Cardiac muscle cell (in vitro differentiated cells and primary cell): ENCODE measurements around the gene TGFBR3. TPM values are rescaled to one million over a fixed set of nuclear protein-coding genes. Genes with fewer than 3 reads are reported as not detected.

Experiments
- DNase-seq, 2 donors: peaks; one replicate each; pipeline versions ENCODE4 v3.0.0 to v3.0.0-alpha.2; 2010 to 2017; ENCODE audit warnings: low read depth in 1 of 2, low spot score in 1 of 2
- H3K27ac ChIP-seq: fragments of 200-600 bp; sonication (generic); 2 replicates; pipeline ENCODE4 v1.5.1; 2016
- H3K27me3 ChIP-seq: fragments of 200-600 bp; sonication (generic); 2 replicates; pipeline ENCODE4 v1.6.0; 2016; ENCODE audit warnings: control low read depth
- H3K36me3 ChIP-seq: fragments of 200-600 bp; sonication (generic); 2 replicates; pipeline ENCODE4 v1.5.1; 2016; ENCODE audit warnings: control low read depth
- H3K4me1 ChIP-seq: fragments of 200-600 bp; sonication (generic); 2 replicates; pipeline ENCODE4 v1.8.1; 2017; ENCODE audit warnings: low read depth, mild to moderate bottlenecking, mixed run types
- H3K4me3 ChIP-seq: fragments of 200-600 bp; sonication (generic); 2 replicates; pipeline ENCODE4 v1.5.1; 2016; ENCODE audit warnings: mild to moderate bottlenecking
- H3K9me3 ChIP-seq: fragments of 200-600 bp; sonication (generic); 2 replicates; pipeline ENCODE4 v1.5.1; 2017; ENCODE audit warnings: low read depth, mild to moderate bottlenecking, control low read depth
- polyA plus RNA-seq: library from polyadenylated mRNA; unstranded; fragments of >200 nt; fragmentation: Nextera tagmentation; extraction: Ambion mirVana; gene quantifications from 2 replicates; pipeline ENCODE4 v1.2.1, GENCODE V29; 2016
- total RNA-seq: library from RNA; depleted of rRNA; stranded (reverse); fragments of >200 nt; gene quantifications from 2 replicates; pipeline ENCODE4 v1.2.3, GENCODE V29; 2016
- TF ChIP-seq, protein P1 (sequence below): IDR thresholded peaks from 2 replicates; pipeline ENCODE4 v1.5.1; 2012; ENCODE audit warnings: low read depth, mild to moderate bottlenecking, low read length

The TGFBR3 gene
- total and polyA plus RNA-seq, 2 experiments from 2014 or later: 10.3 to 11.8 TPM

DNA sequence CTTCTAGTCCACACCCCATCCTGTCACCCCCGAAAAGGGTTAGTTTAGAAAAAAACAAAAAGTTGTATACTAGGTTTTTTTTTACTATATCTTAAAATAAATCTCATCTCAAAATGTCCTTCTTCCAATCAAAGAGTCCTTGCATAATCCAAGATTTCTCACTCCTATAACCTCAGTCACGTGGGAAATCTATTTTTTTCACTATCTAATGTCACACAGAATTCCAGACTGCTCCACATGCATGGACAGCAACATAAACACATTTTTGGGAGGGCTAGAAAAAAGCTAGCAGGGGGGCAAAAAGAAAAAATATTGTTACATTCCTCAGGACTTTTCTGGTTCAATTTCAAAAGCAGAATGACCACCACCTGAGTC is 39.3 kb downstream of the TGFBR3 start:
- Histone ChIP-seq H3K27me3 (no peaks in the 10 kb centered on the region), H3K4me3 (no peak overlapping the region), H3K27ac (no peak overlapping the region), H3K36me3 (no peaks in the 10 kb centered on the region), H3K9me3 (no peaks in the 10 kb centered on the region), H3K4me1 (peaks cover 28% of the 10 kb centered on the region)
- DNase-seq: no peak
- TF ChIP-seq, protein P1, sequence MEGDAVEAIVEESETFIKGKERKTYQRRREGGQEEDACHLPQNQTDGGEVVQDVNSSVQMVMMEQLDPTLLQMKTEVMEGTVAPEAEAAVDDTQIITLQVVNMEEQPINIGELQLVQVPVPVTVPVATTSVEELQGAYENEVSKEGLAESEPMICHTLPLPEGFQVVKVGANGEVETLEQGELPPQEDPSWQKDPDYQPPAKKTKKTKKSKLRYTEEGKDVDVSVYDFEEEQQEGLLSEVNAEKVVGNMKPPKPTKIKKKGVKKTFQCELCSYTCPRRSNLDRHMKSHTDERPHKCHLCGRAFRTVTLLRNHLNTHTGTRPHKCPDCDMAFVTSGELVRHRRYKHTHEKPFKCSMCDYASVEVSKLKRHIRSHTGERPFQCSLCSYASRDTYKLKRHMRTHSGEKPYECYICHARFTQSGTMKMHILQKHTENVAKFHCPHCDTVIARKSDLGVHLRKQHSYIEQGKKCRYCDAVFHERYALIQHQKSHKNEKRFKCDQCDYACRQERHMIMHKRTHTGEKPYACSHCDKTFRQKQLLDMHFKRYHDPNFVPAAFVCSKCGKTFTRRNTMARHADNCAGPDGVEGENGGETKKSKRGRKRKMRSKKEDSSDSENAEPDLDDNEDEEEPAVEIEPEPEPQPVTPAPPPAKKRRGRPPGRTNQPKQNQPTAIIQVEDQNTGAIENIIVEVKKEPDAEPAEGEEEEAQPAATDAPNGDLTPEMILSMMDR: no peak

DNA sequence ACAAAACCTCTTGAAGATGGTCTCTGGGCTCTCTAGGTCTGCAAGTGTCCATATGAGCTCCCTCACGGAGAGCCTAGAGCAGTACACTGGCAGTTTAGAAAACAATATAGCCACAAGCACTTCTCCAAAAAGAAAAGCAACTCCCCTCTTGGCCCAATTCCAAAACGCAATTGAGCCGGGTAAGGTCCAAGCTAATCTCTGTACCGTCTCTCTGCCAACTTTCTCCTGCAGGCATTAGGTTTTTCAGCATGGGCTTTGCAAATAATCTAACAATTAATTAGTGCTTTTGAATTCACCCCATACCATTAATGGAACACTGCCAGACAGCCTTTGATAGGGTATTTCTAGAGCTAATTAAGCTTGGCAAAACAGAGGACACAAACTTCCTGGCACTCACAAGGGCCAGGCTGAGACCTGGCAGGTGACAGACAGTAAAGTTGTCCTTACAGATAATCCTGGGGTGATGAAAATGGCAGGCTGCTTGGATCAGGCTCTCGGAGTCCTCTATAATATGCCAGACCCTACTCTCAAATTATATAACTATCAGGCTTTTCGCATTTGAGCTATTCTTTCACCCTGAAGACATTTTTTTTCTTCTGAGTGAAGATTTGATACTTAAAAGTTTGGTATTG is 39.8 kb downstream of the TGFBR3 start:
- TF ChIP-seq, protein P1: no peak
- peak overlapping the region; percentile 61 for H3K27ac ChIP-seq
- peak; percentile 83 to 86 for DNase-seq
- H3K4me3 ChIP-seq: no peak overlapping the region
- no peaks in the 10 kb centered on the region for H3K36me3 ChIP-seq
- no peaks in the 10 kb centered on the region for H3K9me3 ChIP-seq
- peaks cover 24% of the 10 kb centered on the region for H3K4me1 ChIP-seq
- no peaks in the 10 kb centered on the region for H3K27me3 ChIP-seq

DNA sequence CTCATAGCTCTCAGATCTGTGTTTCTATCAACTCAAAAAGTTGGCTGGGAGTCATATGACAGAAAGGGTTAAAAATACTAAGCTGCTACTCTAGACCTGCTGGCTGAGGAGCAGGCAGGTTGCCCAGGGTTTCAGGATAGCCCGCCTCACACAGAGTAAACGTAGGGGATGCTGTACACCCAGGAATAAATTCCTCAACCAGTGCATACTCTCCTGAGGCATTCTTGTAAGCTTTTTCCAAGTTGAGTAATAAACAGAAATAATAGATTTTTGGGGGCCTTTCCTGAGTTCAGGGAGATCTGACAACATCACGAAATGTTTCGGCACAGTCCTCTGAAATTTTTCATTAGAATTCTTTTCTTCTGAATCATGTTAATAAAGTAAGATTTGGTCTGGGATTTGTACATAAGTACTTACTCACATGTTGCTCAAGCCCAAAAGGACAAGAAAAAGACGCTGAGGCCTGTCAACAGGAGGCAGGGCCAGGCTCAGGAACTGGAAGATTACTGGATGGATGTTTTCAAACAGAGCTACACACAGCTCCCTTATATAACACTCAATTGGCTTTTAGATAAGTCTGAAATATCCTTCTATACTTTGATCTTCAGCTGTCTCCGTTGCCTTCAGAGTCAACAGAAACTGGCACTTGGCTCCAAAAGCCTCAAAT is 41.0 kb downstream of the TGFBR3 start:
- Histone ChIP-seq H3K4me1 (peaks cover 23% of the 10 kb centered on the region), H3K27ac (peak overlapping the region; percentile 61)

DNA sequence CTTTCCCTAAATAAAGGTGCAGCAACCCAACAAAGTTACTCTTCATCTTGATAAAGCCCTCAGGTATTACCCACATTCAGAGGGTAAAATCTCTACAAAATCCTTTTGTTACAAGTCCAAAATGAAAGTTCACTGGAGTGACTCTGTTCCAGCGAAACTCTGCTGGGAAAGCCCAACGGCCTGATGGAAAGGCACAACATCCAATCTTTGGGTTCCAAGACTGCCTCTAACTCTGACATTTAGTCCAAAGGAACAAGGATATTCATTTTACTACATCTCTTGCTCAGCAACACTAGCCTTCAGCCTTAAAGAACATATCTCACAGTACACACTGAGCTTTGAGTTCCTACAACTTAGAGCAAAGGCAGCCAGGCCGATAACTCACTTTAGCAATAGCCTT is 42.1 kb downstream of the TGFBR3 start:
- Histone ChIP-seq H3K27me3 (no peaks in the 10 kb centered on the region), H3K27ac (no peak overlapping the region)

More for the DNA sequence above, 41.0 kb downstream of the TGFBR3 start:
- TF ChIP-seq, protein P1: peak; percentile 6
- Histone ChIP-seq H3K36me3 (no peaks in the 10 kb centered on the region), H3K4me3 (no peak overlapping the region), H3K27me3 (no peaks in the 10 kb centered on the region), H3K9me3 (no peaks in the 10 kb centered on the region)
- peak; percentile 36 to 97 for DNase-seq

DNA sequence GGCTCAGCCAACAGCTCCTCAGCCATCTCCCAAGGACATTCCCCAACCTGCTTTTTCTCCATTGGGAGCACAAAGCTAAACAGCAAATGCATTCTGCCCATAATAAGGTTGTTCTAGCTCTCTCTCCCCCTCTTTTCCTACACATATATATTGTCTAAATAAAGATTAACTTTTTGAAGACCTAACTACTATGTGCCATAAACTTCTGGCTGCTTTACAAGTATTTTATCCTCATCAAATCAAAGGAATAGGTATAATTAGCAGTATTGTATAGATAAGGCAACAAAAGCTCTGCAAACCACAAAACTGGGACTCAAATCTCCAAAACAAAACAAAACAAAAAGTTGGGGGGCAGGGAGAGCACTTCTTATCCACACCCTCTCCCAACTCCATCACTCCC is 43.4 kb downstream of the TGFBR3 start:
- no peaks in the 10 kb centered on the region for H3K27me3 ChIP-seq
- H3K9me3 ChIP-seq: no peaks in the 10 kb centered on the region
- DNase-seq: no peak
- no peak overlapping the region for H3K27ac ChIP-seq
- H3K4me3 ChIP-seq: no peak overlapping the region
- H3K36me3 ChIP-seq: no peaks in the 10 kb centered on the region
- H3K4me1 ChIP-seq: peaks cover 23% of the 10 kb centered on the region
- TF ChIP-seq, protein P1: no peak

More for the DNA sequence above, 42.1 kb downstream of the TGFBR3 start:
- H3K9me3 ChIP-seq: no peaks in the 10 kb centered on the region
- TF ChIP-seq, protein P1: no peak
- H3K4me1 ChIP-seq: peaks cover 23% of the 10 kb centered on the region
- H3K4me3 ChIP-seq: no peak overlapping the region
- no peak for DNase-seq
- no peaks in the 10 kb centered on the region for H3K36me3 ChIP-seq
